Aorta (tissue), 5 donors: ENCODE results near the gene PEA15. TPM values are rescaled to one million over a fixed set of nuclear protein-coding genes. Genes with fewer than 3 reads are reported as not detected.

Experiments used
- ATAC-seq: fragments of 200-7000 bp; cut with Tn5 transposase; one replicate; pipeline ENCODE4 v1.9.1; 2022; ENCODE audit warnings: moderate library complexity; ENCODE audit not compliant: low FRiP score
- DNase-seq, 2 donors: peaks; one replicate each; pipeline ENCODE4 v3.0.0-alpha.2; 2020
- H3K27ac ChIP-seq, 2 donors: one replicate each; pipeline ENCODE4 v1.5.1; 2013; ENCODE audit warnings: low read length in 2 of 2, mild to moderate bottlenecking in 2 of 2, moderate library complexity in 2 of 2, control low read depth in 1 of 2, inconsistent platforms in 1 of 2, low read depth in 1 of 2
- H3K27me3 ChIP-seq, 2 donors: one replicate each; pipeline ENCODE4 v1.6.1; 2013; ENCODE audit warnings: control low read depth in 1 of 2, low read length in 1 of 2, mild to moderate bottlenecking in 1 of 2, moderate library complexity in 1 of 2; ENCODE audit not compliant: insufficient read depth in 2 of 2, control insufficient read depth in 1 of 2
- H3K36me3 ChIP-seq, 2 donors: one replicate each; pipeline ENCODE4 v1.6.1; 2013; ENCODE audit warnings: control low read depth in 1 of 2, low read length in 1 of 2, mild to moderate bottlenecking in 1 of 2; ENCODE audit not compliant: insufficient read depth in 2 of 2, control insufficient read depth in 1 of 2
- H3K4me1 ChIP-seq, 2 donors: one replicate each; pipeline ENCODE4 v1.6.1; 2013; ENCODE audit warnings: low read length in 2 of 2, control low read depth in 1 of 2, mild to moderate bottlenecking in 1 of 2, moderate library complexity in 1 of 2; ENCODE audit not compliant: insufficient read depth in 2 of 2, control insufficient read depth in 1 of 2
- H3K4me3 ChIP-seq, 2 donors: one replicate each; pipeline ENCODE4 v1.5.1; 2013; ENCODE audit warnings: low read length in 2 of 2, control low read depth in 1 of 2, mild to moderate bottlenecking in 1 of 2
- H3K9me3 ChIP-seq: one replicate; pipeline ENCODE4 v1.6.1; 2013; ENCODE audit warnings: mild to moderate bottlenecking, low read length; ENCODE audit not compliant: control insufficient read depth
- WGBS, 2 donors: extraction: QIAGEN DNeasy Blood & Tissue Kit; methylation state at CpG; one replicate each; pipeline ENCODE4 v1.1.7; 2013; 5-methylcytosine and 5-hydroxymethylcytosine counted together
- intact Hi-C, 2 donors: fragments of 100-400 bp; cut with DNase I; formaldehyde crosslinking; loops; one replicate each; pipeline versions ENCODE4 v1.14.2 to v1.15.0; 2022
- polyA plus RNA-seq, 2 donors: library from polyadenylated mRNA; stranded (reverse); fragments of 200-250 nt; gene quantifications; one replicate each; pipeline ENCODE4 v1.2.3, GENCODE V29; 2013
- total RNA-seq, 2 donors: library from RNA; stranded (reverse); fragmentation: NEBNext Ultra II Directional; extraction: Animal tissue kit (Norgen Biotek cat#: 25700); gene quantifications; one replicate each; pipeline ENCODE4 v1.2.1, GENCODE V29; 2021
- donor health status: healthy with polysubstance abuse.
- donor health status: Bipolar disorder and iron deficiency.
- donor health status: DM: no; HTN: no; CAD: no.
- donor health status: DM: no; HTN: no; CAD: no.
- donor health status: DM: yes; HTN: yes; CAD: no.

The PEA15 gene
- total and polyA plus RNA-seq, 4 donors: 258 to 350 (median 305) TPM

- Histone ChIP-seq H3K27me3 (no peaks in the 10 kb centered on the region), H3K4me3 (no peak overlapping the region), H3K36me3 (no peaks in the 10 kb centered on the region), H3K4me1 (peaks cover 0 to 5% of the 10 kb centered on the region in 2 donors), H3K27ac (no peak overlapping the region), H3K9me3 (no peaks in the 10 kb centered on the region)
- 98 to 100% methylated on average over 1 of the region's 1 CpG for WGBS, 2 donors
- intact Hi-C loops: no loop called here
- ATAC-seq: no peak
- no peak for DNase-seq
Measured at GRCh38 chr1:160163615-160164014, 41.6 kb upstream of the PEA15 start.

- H3K4me3 ChIP-seq: no peak overlapping the region
- H3K4me1 ChIP-seq: peaks cover 0 to 4% of the 10 kb centered on the region in 2 donors
- no peaks in the 10 kb centered on the region for H3K36me3 ChIP-seq
- intact Hi-C loops: no loop called here
- no peaks in the 10 kb centered on the region for H3K27me3 ChIP-seq
- ATAC-seq: no peak
- WGBS, 2 donors: 82 to 86% methylated on average over 10 of the region's 10 CpGs
- DNase-seq: no peak
- H3K27ac ChIP-seq: no peak overlapping the region
- no peaks in the 10 kb centered on the region for H3K9me3 ChIP-seq
Measured at GRCh38 chr1:160164121-160164520, 41.1 kb upstream of the PEA15 start.

GRCh38 chr1:160166166-160166868, 38.9 kb upstream of the PEA15 start:
- intact Hi-C loops: no loop called here
- no peak for DNase-seq

GRCh38 chr1:160167056-160167455, 38.1 kb upstream of the PEA15 start:
- Histone ChIP-seq H3K27ac (no peak overlapping the region), H3K4me3 (no peak overlapping the region), H3K27me3 (no peaks in the 10 kb centered on the region), H3K36me3 (no peaks in the 10 kb centered on the region), H3K4me1 (no peaks in the 10 kb centered on the region), H3K9me3 (no peaks in the 10 kb centered on the region)
- intact Hi-C loops: no loop called here
- DNase-seq (no peak), ATAC-seq (no peak)
- 88 to 89% methylated on average over 4 of the region's 4 CpGs for WGBS, 2 donors

More at GRCh38 chr1:160166166-160166868, 38.9 kb upstream of the PEA15 start:
- Histone ChIP-seq H3K27me3 (no peaks in the 10 kb centered on the region), H3K36me3 (no peaks in the 10 kb centered on the region), H3K9me3 (no peaks in the 10 kb centered on the region), H3K4me1 (no peaks in the 10 kb centered on the region), H3K27ac (no peak overlapping the region), H3K4me3 (no peak overlapping the region)
- ATAC-seq: no peak
- WGBS, 2 donors: 83 to 89% methylated on average over 12 of the region's 12 CpGs

- H3K4me1 ChIP-seq: no peaks in the 10 kb centered on the region
- no peak overlapping the region for H3K4me3 ChIP-seq
- H3K36me3 ChIP-seq: no peaks in the 10 kb centered on the region
- 93 to 94% methylated on average over 6 of the region's 6 CpGs for WGBS, 2 donors
- intact Hi-C loops: no loop called here
- no peak overlapping the region for H3K27ac ChIP-seq
- ATAC-seq: no peak
- DNase-seq: no peak
- no peaks in the 10 kb centered on the region for H3K9me3 ChIP-seq
- no peaks in the 10 kb centered on the region for H3K27me3 ChIP-seq
Measured at GRCh38 chr1:160167580-160167979, 37.6 kb upstream of the PEA15 start.

GRCh38 chr1:160168016-160168415, 37.2 kb upstream of the PEA15 start:
- H3K4me1 ChIP-seq: no peaks in the 10 kb centered on the region
- H3K4me3 ChIP-seq: no peak overlapping the region
- no peak for DNase-seq
- no peaks in the 10 kb centered on the region for H3K9me3 ChIP-seq
- no peak for ATAC-seq
- intact Hi-C loops: no loop called here
- 74 to 82% methylated on average over 5 of the region's 5 CpGs for WGBS, 2 donors
- H3K36me3 ChIP-seq: no peaks in the 10 kb centered on the region
- H3K27ac ChIP-seq: no peak overlapping the region
- H3K27me3 ChIP-seq: no peaks in the 10 kb centered on the region

GRCh38 chr1:160168609-160169369, 36.4 kb upstream of the PEA15 start:
- H3K36me3 ChIP-seq: no peaks in the 10 kb centered on the region
- ATAC-seq (no peak), DNase-seq (no peak)
- no peak overlapping the region for H3K4me3 ChIP-seq
- no peak overlapping the region for H3K27ac ChIP-seq
- intact Hi-C loops: no loop called here
- H3K9me3 ChIP-seq: no peaks in the 10 kb centered on the region
- WGBS, 2 donors: 88 to 92% methylated on average over 13 of the region's 13 CpGs
- no peaks in the 10 kb centered on the region for H3K4me1 ChIP-seq
- no peaks in the 10 kb centered on the region for H3K27me3 ChIP-seq

- DNase-seq: no peak
- intact Hi-C loops: no loop called here
Measured at GRCh38 chr1:160169553-160170399, 35.4 kb upstream of the PEA15 start.

More at GRCh38 chr1:160169553-160170399, 35.4 kb upstream of the PEA15 start:
- 73 to 76% methylated on average over 15 of the region's 15 CpGs for WGBS, 2 donors
- Histone ChIP-seq H3K27ac (no peak overlapping the region), H3K27me3 (no peaks in the 10 kb centered on the region), H3K4me3 (no peak overlapping the region), H3K4me1 (no peaks in the 10 kb centered on the region), H3K36me3 (no peaks in the 10 kb centered on the region), H3K9me3 (no peaks in the 10 kb centered on the region)
- no peak for ATAC-seq
